Nephron progenitor cell (in vitro differentiated cells): ENCODE results near the gene KNOP1.
A peak's percentile ranks its signal among the peaks of the same experiment; 100 is the strongest.

Experiments used
- DNase-seq: peaks from one replicate; pipeline ENCODE4 v3.0.0; 2021
- H3K27ac Mint-ChIP-seq: 2 replicates; pipeline ENCODE4 v1.8.0; 2021; ENCODE audit warnings: mild to moderate bottlenecking, moderate library complexity, mixed read lengths
- H3K27me3 Mint-ChIP-seq: 2 replicates; pipeline ENCODE4 v1.8.0; 2021; ENCODE audit warnings: mild to moderate bottlenecking, low read depth, mixed read lengths; ENCODE audit not compliant: poor library complexity
- H3K36me3 Mint-ChIP-seq: 2 replicates; pipeline ENCODE4 v1.8.0; 2021; ENCODE audit warnings: low read depth, mixed read lengths
- H3K4me1 Mint-ChIP-seq: 2 replicates; pipeline ENCODE4 v1.8.0; 2021; ENCODE audit warnings: mixed read lengths
- H3K4me3 Mint-ChIP-seq: 2 replicates; pipeline ENCODE4 v1.8.0; 2021; ENCODE audit warnings: mild to moderate bottlenecking, moderate library complexity, mixed read lengths
- H3K9me3 Mint-ChIP-seq: 2 replicates; pipeline ENCODE4 v1.8.0; 2021; ENCODE audit warnings: mild to moderate bottlenecking, moderate library complexity, mixed read lengths
- TF ChIP-seq, protein P1 (sequence below): fragments of 200-600 bp; sonication (generic); IDR thresholded peaks from 2 replicates; pipeline ENCODE4 v1.5.0; 2021; ENCODE audit warnings: antibody characterized with exemption

The KNOP1 gene

DNA sequence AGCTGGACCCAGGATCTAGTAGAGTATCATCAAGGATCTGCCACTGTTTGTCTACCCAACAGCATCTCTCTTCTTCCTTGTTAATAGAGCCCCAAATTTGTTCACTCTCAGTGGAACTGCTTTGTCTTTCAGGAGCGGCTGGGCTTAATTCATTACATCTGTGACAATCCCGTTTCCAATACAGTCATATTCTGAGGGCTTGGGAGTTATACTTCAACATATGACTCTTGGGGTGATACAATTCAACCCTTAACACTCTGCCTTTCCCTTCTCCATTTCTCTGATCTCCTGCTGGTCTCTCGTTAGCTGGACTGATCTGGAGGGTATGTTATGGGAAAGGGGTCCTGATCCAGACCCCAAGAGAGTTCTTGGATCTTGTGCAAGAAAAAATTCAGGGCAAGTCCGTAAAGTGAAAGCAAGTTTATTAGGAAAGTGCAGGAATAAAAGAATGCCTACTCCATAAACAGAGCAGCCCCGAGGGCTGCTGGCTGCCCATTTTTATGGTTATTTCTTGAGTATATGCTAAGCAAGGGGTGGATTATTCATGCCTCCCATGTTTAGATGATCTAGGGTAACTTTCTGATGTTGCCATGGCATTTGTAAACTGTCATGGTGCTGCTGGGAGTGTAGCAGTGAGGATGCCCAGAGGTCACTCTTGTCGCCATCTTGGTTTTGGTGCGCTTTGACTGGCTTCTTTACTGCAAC, 42.5 kb upstream of the KNOP1 start:
- no peak overlapping the region for H3K4me3 Mint-ChIP-seq

DNA sequence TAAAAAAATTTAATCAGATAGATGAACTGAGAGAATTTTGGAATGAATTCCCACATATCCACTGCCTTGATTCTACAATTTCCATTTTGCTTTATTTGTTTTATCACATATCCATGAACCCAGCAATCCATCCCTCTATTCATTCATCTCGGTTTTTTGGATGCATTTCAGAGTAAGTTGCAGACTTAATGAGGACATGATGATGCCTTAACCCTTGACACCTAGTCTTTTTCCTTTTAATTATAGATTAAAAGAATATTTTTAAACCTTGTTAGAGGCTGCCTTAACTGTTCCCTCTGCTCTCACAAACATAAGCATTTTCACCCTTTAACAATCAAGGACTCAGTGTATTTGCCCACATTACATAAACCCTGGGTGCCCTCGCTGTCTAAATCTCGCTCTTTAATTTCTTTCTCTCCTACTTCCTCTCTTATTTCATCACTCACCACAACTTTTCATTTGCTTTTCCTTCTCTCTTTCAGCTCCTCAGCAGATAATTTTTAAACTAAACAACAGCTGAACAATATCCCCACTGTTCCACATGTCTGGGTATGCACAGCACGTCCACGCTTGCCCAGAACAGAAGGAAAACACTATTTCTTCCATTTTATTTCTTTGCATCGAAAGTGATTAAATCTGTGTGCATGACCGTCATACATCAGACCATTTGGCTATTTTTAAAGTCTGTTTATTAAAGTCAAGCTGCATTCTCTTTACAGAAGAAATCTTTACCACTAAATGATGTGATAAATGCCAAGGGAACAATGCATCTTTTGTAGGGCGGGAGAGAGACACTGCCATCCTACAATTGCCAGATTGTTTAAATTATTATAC, 40.0 kb upstream of the KNOP1 start:
- Mint-ChIP-seq H3K36me3 (no peaks in the 10 kb centered on the region), H3K4me3 (no peak overlapping the region), H3K9me3 (no peaks in the 10 kb centered on the region), H3K27me3 (no peaks in the 10 kb centered on the region), H3K4me1 (no peaks in the 10 kb centered on the region), H3K27ac (no peak overlapping the region)
- TF ChIP-seq, protein P1, sequence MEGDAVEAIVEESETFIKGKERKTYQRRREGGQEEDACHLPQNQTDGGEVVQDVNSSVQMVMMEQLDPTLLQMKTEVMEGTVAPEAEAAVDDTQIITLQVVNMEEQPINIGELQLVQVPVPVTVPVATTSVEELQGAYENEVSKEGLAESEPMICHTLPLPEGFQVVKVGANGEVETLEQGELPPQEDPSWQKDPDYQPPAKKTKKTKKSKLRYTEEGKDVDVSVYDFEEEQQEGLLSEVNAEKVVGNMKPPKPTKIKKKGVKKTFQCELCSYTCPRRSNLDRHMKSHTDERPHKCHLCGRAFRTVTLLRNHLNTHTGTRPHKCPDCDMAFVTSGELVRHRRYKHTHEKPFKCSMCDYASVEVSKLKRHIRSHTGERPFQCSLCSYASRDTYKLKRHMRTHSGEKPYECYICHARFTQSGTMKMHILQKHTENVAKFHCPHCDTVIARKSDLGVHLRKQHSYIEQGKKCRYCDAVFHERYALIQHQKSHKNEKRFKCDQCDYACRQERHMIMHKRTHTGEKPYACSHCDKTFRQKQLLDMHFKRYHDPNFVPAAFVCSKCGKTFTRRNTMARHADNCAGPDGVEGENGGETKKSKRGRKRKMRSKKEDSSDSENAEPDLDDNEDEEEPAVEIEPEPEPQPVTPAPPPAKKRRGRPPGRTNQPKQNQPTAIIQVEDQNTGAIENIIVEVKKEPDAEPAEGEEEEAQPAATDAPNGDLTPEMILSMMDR, result no peak
- no peak for DNase-seq

More for the DNA sequence above, 42.5 kb upstream of the KNOP1 start:
- no peaks in the 10 kb centered on the region for H3K4me1 Mint-ChIP-seq
- no peak for DNase-seq
- H3K27me3 Mint-ChIP-seq, result no peaks in the 10 kb centered on the region
- no peaks in the 10 kb centered on the region for H3K9me3 Mint-ChIP-seq
- TF ChIP-seq, protein P1, result no peak
- no peak overlapping the region for H3K27ac Mint-ChIP-seq
- H3K36me3 Mint-ChIP-seq, result peaks cover 3% of the 10 kb centered on the region

DNA sequence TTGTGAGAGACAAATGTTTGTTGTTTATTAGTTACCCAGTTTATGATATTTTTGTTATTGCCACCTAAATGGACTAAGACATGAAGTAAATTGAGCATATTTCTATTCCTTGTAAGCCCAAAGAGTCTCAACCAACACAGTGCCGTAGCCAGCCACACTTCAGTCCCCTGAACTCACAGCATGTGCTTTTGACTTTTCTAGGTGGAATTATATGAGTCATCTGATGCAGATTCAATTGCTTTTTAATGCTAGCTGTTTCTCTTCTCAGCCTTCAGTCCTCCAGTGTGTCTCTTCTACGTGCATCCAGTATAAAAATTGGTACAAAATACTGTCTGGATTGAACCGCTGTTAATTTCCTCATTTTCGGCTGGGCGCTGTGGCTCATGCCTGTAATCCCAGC, 39.0 kb upstream of the KNOP1 start:
- Mint-ChIP-seq H3K27ac (peak overlapping the region; percentile 63), H3K27me3 (no peaks in the 10 kb centered on the region), H3K36me3 (no peaks in the 10 kb centered on the region), H3K4me3 (no peak overlapping the region), H3K4me1 (no peaks in the 10 kb centered on the region), H3K9me3 (no peaks in the 10 kb centered on the region)
- no peak for DNase-seq
- TF ChIP-seq, protein P1, result no peak

DNA sequence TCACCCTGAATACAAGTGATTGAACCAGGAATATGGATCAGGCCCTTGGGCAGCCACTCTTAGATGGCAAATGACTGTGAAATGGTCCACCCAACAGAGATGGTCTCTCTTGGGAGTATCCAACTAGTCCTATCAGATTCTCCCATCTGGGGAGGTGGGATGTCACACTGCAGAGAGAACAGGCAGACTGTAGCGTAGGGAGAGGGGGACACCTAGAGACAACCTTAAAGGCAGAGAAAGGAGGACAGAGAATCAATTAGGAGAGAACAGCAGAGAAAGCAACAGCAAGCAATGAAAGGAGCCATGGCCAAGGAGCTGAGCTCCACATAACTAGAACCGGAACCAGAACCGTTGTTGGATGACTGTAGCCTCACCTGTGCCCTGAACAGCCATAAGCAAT, 37.2 kb upstream of the KNOP1 start:
- H3K36me3 Mint-ChIP-seq, result no peaks in the 10 kb centered on the region
- TF ChIP-seq, protein P1, result no peak
- no peaks in the 10 kb centered on the region for H3K27me3 Mint-ChIP-seq
- H3K27ac Mint-ChIP-seq, result no peak overlapping the region
- H3K4me3 Mint-ChIP-seq, result no peak overlapping the region
- H3K4me1 Mint-ChIP-seq, result no peaks in the 10 kb centered on the region
- DNase-seq, result no peak
- H3K9me3 Mint-ChIP-seq, result no peaks in the 10 kb centered on the region

DNA sequence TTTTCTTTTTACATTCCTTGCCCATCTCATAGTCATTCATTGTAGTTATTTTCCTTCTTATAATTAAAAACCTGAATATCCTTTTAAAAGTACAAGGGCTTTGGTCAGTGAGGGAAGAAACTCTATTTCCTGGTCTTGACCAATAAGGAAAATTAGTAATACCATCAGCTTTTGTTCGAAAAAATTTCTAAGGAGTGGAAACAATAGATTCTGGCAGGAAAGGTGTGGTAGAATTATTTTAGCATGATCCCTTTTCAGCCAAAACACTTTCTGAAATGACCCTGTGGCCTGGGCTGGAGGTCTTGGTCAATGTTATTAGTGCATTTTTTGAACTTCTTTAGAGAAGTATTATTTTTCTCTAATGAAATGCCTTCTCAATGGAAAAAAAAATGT, 36.6 kb upstream of the KNOP1 start:
- Mint-ChIP-seq H3K27ac (no peak overlapping the region), H3K4me1 (no peaks in the 10 kb centered on the region), H3K36me3 (no peaks in the 10 kb centered on the region), H3K4me3 (no peak overlapping the region), H3K27me3 (no peaks in the 10 kb centered on the region), H3K9me3 (no peaks in the 10 kb centered on the region)
- TF ChIP-seq, protein P1, result no peak
- no peak for DNase-seq
